GM12878 (cell line): Measurements from ENCODE around the gene RNF166. TPM values are rescaled to one million over a fixed set of nuclear protein-coding genes. Genes with fewer than 3 reads are reported as not detected.
A peak's percentile ranks its signal among the peaks of the same experiment; 100 is the strongest.

ENCODE experiments used
- E2F8 ChIP-seq: fragments of 450-650 bp; IDR thresholded peaks from 2 replicates; pipeline ENCODE4 v1.6.1; 2018; ENCODE audit warnings: mild to moderate bottlenecking, low read depth, moderate library complexity; ENCODE audit not compliant: partially characterized antibody
- HDGF ChIP-seq: fragments of 450-650 bp; IDR thresholded peaks from 2 replicates; pipeline ENCODE4 v1.6.1; 2016; ENCODE audit warnings: antibody characterized with exemption
- MEF2A ChIP-seq: IDR thresholded peaks from 2 replicates; pipeline ENCODE4 v1.6.1; 2011; ENCODE audit warnings: low read depth, mild to moderate bottlenecking, low read length, moderate library complexity; ENCODE audit not compliant: insufficient read depth
- MLLT1 ChIP-seq: fragments of 450-650 bp; IDR thresholded peaks from 2 replicates; pipeline ENCODE4 v1.6.1; 2016; ENCODE audit warnings: mild to moderate bottlenecking
- NFXL1 ChIP-seq: fragments of 450-650 bp; IDR thresholded peaks from 2 replicates; pipeline ENCODE4 v1.6.1; 2017; ENCODE audit warnings: antibody characterized with exemption, mild to moderate bottlenecking, borderline replicate concordance
- PRDM15 ChIP-seq: fragments of 450-650 bp; formaldehyde crosslinking; IDR thresholded peaks from 2 replicates; pipeline ENCODE4 v1.4.0; 2020; ENCODE audit warnings: mild to moderate bottlenecking, moderate library complexity
- RBBP5 ChIP-seq: fragments of 200-600 bp; sonication (generic); conservative IDR thresholded peaks from 2 replicates; pipeline ENCODE4 v1.6.1; 2016
- RUNX3 ChIP-seq: IDR thresholded peaks from 2 replicates; pipeline ENCODE4 v1.6.1; 2012; ENCODE audit warnings: low read length, inconsistent platforms
- SIX5 ChIP-seq: IDR thresholded peaks from 2 replicates; pipeline ENCODE4 v1.6.1; 2011; ENCODE audit warnings: mild to moderate bottlenecking, low read depth, low read length, moderate library complexity; ENCODE audit not compliant: severe bottlenecking
- SKIL ChIP-seq: fragments of 450-650 bp; IDR thresholded peaks from 2 replicates; pipeline ENCODE4 v1.6.1; 2017; ENCODE audit warnings: mild to moderate bottlenecking, low read depth, inconsistent platforms; ENCODE audit not compliant: poor library complexity, severe bottlenecking
- SUPT20H ChIP-seq: IDR thresholded peaks from 2 replicates; pipeline ENCODE4 v1.6.1; 2011; ENCODE audit warnings: low read depth, mild to moderate bottlenecking, low read length, moderate library complexity, borderline replicate concordance; ENCODE audit not compliant: control insufficient read depth
- YY1 ChIP-seq: IDR thresholded peaks from 2 replicates; pipeline ENCODE4 v1.6.1; 2011; ENCODE audit warnings: low read depth, mild to moderate bottlenecking, low read length
- ZBTB11 ChIP-seq: fragments of 450-650 bp; formaldehyde crosslinking; IDR thresholded peaks from 2 replicates; pipeline ENCODE4 v1.5.0; 2022; ENCODE audit warnings: mild to moderate bottlenecking, missing genetic modification characterization
- ZNF622 ChIP-seq: fragments of 450-650 bp; IDR thresholded peaks from 2 replicates; pipeline ENCODE4 v1.6.1; 2017; ENCODE audit warnings: mild to moderate bottlenecking, inconsistent platforms
- polyA plus RNA-seq, 11 experiments: library from polyadenylated mRNA; depleted of rRNA in 4 of 11; unstranded in 6 of 11; stranded (reverse) in 5 of 11; fragments of >200 nt; fragmentation: Nextera tagmentation in 4 of 11; fragmentation: Illumina TruSeq in 1 of 11; extraction: Ambion mirVana in 4 of 11; extraction: Trizol in 1 of 11; gene quantifications; 1 replicate in 1 of 11; 2 replicates in 10 of 11; pipeline versions ENCODE4 v1.2.1 to v1.2.3, GENCODE V29; 2011 to 2016; ENCODE audit warnings: inconsistent platforms in 2 of 11, missing spikeins in 2 of 11, low read depth in 1 of 11
- total RNA-seq, 4 experiments: library from RNA; depleted of rRNA in 3 of 4; stranded (reverse); fragments of >200 nt in 3 of 4; fragmentation: Illumina TruSeq in 1 of 4; extraction: Trizol in 1 of 4; gene quantifications; 2 replicates each; pipeline versions ENCODE4 v1.2.1 to v1.2.3, GENCODE V29; 2013 to 2021

RNF166 gene
- total and polyA plus RNA-seq, 10 of the 15 experiments (the other 5 are each of a cell fraction or from before 2014, with no cell fraction given) = 0.48 to 32.8 (median 12.1) TPM

GRCh38 chr16:88700636-88701482 is 5.3 kb downstream of the RNF166 start (continued):
- no peak; the same call in 1 of the 2 replicates for TF ChIP-seq ZBTB11 (CRISPR knock-in tag)
- TF ChIP-seq MEF2A = no peak
- no peak for TF ChIP-seq ZNF622
- no peak for TF ChIP-seq E2F8
- peak; percentile 87 for TF ChIP-seq RUNX3
- no peak for TF ChIP-seq RBBP5
- TF ChIP-seq SUPT20H = no peak
- no peak for TF ChIP-seq NFXL1
- TF ChIP-seq SIX5 = no peak
- peak; percentile 55; the same call in 1 of the 2 replicates for TF ChIP-seq MLLT1
- TF ChIP-seq HDGF = peak; percentile 72; the same call in 1 of the 2 replicates
- TF ChIP-seq PRDM15 = no peak
- no peak for TF ChIP-seq SKIL
- peak; percentile 36; the same call in 1 of the 2 replicates for TF ChIP-seq YY1
